NCI-H146 treated with DMSO at 0.1 percent for 48 hours (cell line): ENCODE data around the gene BRD2.
A peak's percentile ranks its signal among the peaks of the same experiment; 100 is the strongest.

Experiments
- DNase-seq: peaks from one replicate; lab custom pipeline; 2025; ENCODE audit not compliant: unreplicated experiment; lab: John Stamatoyannopoulos, UW

Gene BRD2

GRCh38 chr6:32984622-32985389 is 16.4 kb downstream of the BRD2 start:
- peak; percentile 75 for DNase-seq

DNA sequence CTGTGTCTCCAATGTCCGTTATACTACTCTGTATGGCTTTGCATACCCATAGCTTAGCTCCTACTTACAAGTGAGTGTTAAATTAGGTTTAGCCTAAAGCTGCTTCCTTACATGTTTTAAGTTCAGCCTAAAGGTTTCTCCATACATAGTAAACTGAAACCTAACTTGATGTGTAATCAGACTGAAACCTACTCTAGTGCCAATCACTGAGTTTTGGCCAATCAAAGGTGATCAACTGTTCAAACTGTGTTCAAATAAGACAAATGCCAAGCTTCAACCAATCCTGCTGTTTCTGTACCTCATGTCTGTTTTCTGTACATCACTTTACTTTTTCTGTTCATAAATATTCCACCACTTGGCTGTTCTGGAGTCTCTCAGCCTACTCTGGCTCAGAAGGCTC is 21.0 kb downstream of the BRD2 start:
- DNase-seq: no peak

DNA sequence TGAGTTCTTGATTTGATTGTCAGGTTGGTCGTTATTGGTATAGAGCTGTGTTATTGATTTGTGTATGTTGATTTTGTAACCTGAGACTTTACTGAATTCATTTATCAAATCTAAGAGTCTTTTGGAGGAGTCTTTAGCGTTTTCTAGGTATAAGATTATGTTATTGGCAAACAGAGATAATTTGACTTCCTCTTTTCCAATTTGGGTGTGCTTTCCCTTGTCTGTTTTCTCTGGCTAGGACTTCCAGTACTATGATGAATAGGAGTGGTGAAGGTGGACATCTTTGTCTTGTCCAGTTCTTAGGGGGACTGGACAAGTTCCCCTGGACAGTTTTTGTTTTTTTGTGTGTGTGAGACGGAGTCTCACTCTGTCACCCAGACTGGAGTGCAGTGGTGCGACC is 23.6 kb downstream of the BRD2 start:
- no peak for DNase-seq

GRCh38 chr6:32993363-32993973 is 25.1 kb downstream of the BRD2 start:
- DNase-seq: no peak

- DNase-seq: no peak
Observed at GRCh38 chr6:32995448-32995847, 27.1 kb downstream of the BRD2 start.

- no peak for DNase-seq
Observed at GRCh38 chr6:33000055-33000454, 31.7 kb downstream of the BRD2 start.

DNA sequence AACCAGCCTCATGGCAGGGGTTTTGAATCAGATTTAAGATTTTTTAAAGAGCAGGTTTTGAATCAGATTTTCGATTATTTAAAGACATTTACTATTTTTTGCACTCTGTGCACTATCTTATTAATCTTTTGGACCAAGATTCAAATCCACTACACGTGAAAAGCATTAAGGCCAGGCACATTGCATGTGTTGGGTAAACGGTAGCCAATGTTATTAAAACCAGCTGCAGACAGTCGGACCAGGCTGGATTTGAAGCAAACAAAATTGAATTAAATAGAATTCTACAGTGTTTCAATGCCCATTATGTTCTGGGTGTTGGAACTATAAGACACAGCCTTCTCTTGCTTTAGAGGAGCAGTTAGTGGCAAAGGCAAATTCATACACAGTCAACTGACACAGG is 33.3 kb downstream of the BRD2 start:
- DNase-seq: no peak

- DNase-seq: no peak
Observed at GRCh38 chr6:33004940-33005339, 36.5 kb downstream of the BRD2 start.

GRCh38 chr6:33007831-33008400 is 39.5 kb downstream of the BRD2 start:
- DNase-seq: no peak

- no peak for DNase-seq
Observed at GRCh38 chr6:33008944-33009861, 40.8 kb downstream of the BRD2 start, which contains the start of gene HLA-DOA. HLA-DOA (minus strand) TSS chr6:33009591.

- DNase-seq: no peak
Observed at GRCh38 chr6:33010356-33010755, 42.0 kb downstream of the BRD2 start.

GRCh38 chr6:33013608-33014007 is 45.2 kb downstream of the BRD2 start:
- no peak for DNase-seq

DNA sequence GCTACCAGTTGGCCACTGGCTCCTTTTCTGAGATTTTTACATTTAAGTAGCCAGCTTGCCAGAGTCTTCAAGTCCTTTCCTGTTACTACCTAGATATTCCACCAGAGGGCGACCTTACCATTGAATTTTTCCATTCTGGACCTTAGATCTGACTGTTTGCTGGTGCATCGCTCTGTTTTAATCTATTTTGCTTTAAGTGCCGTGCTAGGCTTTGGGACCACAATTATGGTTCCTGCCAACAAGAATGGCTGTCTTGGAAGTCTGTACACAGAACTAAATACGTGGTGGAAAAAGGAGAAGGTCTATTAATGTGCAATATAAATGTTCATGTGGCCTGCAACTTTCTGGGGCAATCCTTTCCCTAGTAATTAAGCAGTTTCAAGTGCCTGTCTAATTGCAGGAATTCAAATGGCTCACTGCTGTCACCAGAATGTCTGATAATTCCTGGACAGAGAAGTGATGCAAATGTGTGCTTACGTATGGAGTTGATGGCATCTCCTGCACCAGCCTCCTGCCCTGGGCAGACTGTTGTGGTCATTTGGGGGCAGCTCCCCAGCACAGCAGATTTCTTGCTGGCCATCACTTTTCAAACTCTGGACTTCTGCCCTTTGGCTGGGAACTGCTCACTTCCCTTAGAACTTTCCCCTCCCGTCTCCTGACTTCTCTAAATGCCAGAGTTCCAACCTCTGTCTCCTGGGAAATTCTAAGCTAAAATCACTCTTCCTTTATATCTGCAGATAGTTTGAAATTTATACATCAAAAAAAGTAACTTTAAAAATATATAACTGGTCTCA is 46.6 kb downstream of the BRD2 start:
- peak; percentile 69 for DNase-seq

DNA sequence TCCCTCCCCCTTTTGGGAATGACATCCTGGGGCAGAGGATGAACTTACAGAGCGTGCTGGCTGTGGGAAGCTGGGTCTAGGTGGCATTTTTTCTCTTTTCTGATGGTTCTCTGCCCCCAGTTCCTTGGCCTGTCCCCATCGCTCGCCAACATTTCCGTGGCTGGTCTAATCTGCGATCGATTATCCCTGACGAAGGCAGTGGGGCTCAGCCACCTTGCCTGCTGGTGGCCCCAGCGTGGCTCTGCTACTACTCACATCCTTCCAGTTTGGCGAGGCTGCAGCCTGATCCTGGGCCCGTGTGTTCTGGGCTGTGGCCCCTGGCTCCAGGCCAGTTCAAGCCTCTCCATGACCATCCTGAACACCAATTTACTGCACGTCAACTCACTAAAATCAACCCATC is 47.4 kb downstream of the BRD2 start:
- DNase-seq: no peak

DNA sequence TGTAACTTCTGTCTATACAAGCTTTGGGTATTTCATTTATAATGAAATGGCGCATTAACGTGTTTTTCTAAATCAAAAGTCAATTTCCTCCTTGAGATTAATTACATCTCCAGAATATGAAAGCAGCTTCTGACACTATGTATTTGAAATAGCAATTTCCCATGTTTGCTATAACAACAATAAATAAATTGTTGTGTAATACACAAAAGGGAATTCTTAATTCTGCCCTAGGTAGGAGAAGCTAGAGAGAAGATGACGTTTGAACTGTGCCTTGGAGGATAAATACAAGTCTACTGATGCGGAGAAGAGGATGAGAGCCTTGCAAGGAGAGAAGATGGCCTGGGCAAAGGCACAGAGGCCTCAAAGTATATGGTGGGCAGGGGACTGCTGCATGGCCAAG is 48.6 kb downstream of the BRD2 start:
- no peak for DNase-seq

- DNase-seq: no peak
Observed at GRCh38 chr6:33017694-33018353, 49.4 kb downstream of the BRD2 start.

GRCh38 chr6:33018418-33018817 is 50.0 kb downstream of the BRD2 start:
- no peak for DNase-seq

- DNase-seq: no peak
Observed at GRCh38 chr6:33018904-33019303, 50.5 kb downstream of the BRD2 start.

DNA sequence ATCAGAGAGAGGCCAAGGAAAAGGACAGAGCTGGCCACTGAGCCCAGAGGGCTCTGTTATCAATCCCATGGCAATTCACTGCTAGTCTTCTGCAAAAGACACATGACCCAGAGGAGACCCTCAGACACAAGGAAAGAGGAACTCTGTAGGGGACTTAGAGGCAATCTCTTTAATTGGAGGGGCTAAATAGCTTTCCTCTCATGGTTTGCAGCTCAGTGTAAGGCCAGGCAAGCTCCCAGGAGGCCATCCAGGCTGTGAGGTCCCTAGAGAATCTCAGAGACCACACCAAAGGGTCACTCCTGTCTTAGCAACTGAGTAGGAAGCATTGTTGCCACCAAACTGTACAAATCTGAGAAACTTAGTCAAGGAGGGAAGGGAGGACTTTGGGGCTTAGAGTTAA is 51.0 kb downstream of the BRD2 start:
- no peak for DNase-seq

DNA sequence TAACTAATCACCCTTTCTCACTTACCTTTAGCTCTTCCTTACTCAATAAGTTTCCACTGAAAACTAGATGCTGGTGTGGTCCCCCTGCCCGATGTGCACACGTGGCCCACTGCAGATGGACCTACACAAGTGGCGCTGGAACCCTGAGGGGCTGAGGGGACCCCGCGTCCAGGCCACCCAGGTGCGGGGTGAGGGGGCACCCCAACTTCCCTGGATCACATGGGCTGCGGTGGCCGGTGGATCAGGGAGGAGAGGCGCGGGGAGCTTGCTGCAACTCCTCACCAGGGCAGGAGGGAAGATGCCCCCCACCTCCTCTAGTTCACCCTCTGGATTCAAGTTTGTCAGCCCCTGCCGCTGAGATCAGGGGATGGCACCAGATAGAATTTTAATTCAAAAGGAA is 53.5 kb downstream of the BRD2 start:
- no peak for DNase-seq
